Measurements from ENCODE around the gene IL20RA. TPM values are rescaled to one million over a fixed set of nuclear protein-coding genes. Genes with fewer than 3 reads are reported as not detected.
A peak's percentile ranks its signal among the peaks of the same experiment; 100 is the strongest.

Gene IL20RA
- total and polyA plus RNA-seq, 2 experiments from 2014 or later: 2.6 to 3.5 TPM

DNA sequence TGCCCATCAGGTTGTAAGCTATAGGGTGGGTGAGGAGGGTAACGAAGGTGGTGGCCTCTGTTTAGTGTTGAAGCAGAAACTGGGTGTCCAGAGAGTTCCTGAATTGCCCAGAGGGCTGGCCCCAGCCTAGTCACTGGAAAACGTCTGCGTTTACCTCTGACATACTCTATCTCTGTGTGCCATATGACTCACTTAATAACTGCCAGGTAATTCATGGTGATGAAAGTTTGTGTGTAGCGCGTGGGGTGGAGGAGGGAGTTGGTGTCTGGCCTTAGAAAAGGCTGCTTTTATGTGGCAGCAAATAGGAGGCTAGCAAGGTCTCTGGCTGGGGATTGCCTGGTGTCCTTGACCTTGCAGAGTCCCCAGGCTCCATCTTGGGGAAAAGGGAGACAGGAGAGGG, 75.3 kb downstream of the IL20RA start:
- Mint-ChIP-seq H3K27ac (no peak overlapping the region), H3K36me3 (ENCODE audit: low read depth) (no peaks in the 10 kb centered on the region; the same call in 2 of the 3 replicates), H3K4me3 (no peak overlapping the region), H3K27me3 (ENCODE audit: insufficient read depth, low read depth, poor library complexity) (peaks cover 4% of the 10 kb centered on the region), H3K9me3 (no peaks in the 10 kb centered on the region), H3K4me1 (0 out of 3 replicates have a peak, but pooled peaks cover 2% of the 10 kb centered on the region)
- Histone ChIP-seq H3K4me2 (no peak overlapping the region), H3F3A (replicated peaks; ENCODE audit: low read depth) (no peaks in the 10 kb centered on the region), H3K27me3 (ENCODE audit: insufficient read depth) (no peaks in the 10 kb centered on the region), H2AFZ (0 out of 2 replicates have a peak overlapping the region, but pooled peaks have one; percentile 14), H3K36me3 (ENCODE audit: insufficient read depth) (no peaks in the 10 kb centered on the region), H3K79me2 (replicated peaks; ENCODE audit: insufficient read depth) (no peaks in the 10 kb centered on the region), H4K20me1 (replicated peaks; ENCODE audit: insufficient read depth) (no peaks in the 10 kb centered on the region), H3K27ac (ENCODE audit: low read depth) (no peak overlapping the region), H3K9me2 (ENCODE audit: insufficient read depth) (no peaks in the 10 kb centered on the region), H3K4me3 (no peak overlapping the region), H3K4me1 (ENCODE audit: insufficient read depth) (no peaks in the 10 kb centered on the region; the same call in 1 of the 2 replicates)
- DNase-seq (ENCODE audit: low spot score) (no peak), ATAC-seq (no peak)
- TF ChIP-seq NANOG (IDR thresholded peaks at IDR 0.05; ENCODE audit: borderline replicate concordance) (no peak), CREB1 (CRISPR knock-in tag; IDR thresholded peaks at IDR 0.05; ENCODE audit: low read depth) (no peak), ETS1 (IDR thresholded peaks at IDR 0.05) (no peak)

GRCh38 chr6:136968837-136969236, 75.9 kb downstream of the IL20RA start:
- H3K27me3 Mint-ChIP-seq (ENCODE audit: insufficient read depth, low read depth, poor library complexity): peaks cover 4% of the 10 kb centered on the region
- Histone ChIP-seq H3K4me1 (ENCODE audit: insufficient read depth) (no peaks in the 10 kb centered on the region; the same call in 1 of the 2 replicates), H2AFZ (0 out of 2 replicates have a peak overlapping the region, but pooled peaks have one; percentile 14), H3K4me2 (no peak overlapping the region), H3K9me2 (ENCODE audit: insufficient read depth) (no peaks in the 10 kb centered on the region), H3F3A (replicated peaks; ENCODE audit: low read depth) (no peaks in the 10 kb centered on the region), H3K27me3 (ENCODE audit: insufficient read depth) (no peaks in the 10 kb centered on the region), H4K20me1 (replicated peaks; ENCODE audit: insufficient read depth) (no peaks in the 10 kb centered on the region), H3K27ac (ENCODE audit: low read depth) (no peak overlapping the region), H3K4me3 (no peak overlapping the region), H3K79me2 (replicated peaks; ENCODE audit: insufficient read depth) (no peaks in the 10 kb centered on the region), H3K36me3 (ENCODE audit: insufficient read depth) (no peaks in the 10 kb centered on the region)
- no peak overlapping the region for H3K27ac Mint-ChIP-seq
- TF ChIP-seq JUNB (IDR thresholded peaks at IDR 0.05; ENCODE audit: unreplicated experiment) (no peak), EZH2 (IDR thresholded peaks at IDR 0.05; ENCODE audit: low read depth, unreplicated experiment) (no peak), ETS1 (IDR thresholded peaks at IDR 0.05) (no peak), POLR2AphosphoS5 (IDR thresholded peaks at IDR 0.05; ENCODE audit: low read depth) (no peak)
- H3K4me3 Mint-ChIP-seq: no peak overlapping the region
- H3K36me3 Mint-ChIP-seq (ENCODE audit: low read depth): no peaks in the 10 kb centered on the region; the same call in 2 of the 3 replicates
- H3K4me1 Mint-ChIP-seq: 0 out of 3 replicates have a peak, but pooled peaks cover 2% of the 10 kb centered on the region
- ATAC-seq (no peak), DNase-seq (ENCODE audit: low spot score) (no peak)
- H3K9me3 Mint-ChIP-seq: no peaks in the 10 kb centered on the region
